Glutamatergic neuron (in vitro differentiated cells): ENCODE measurements around the gene SPTBN1. TPM values are rescaled to one million over a fixed set of nuclear protein-coding genes. Genes with fewer than 3 reads are reported as not detected.
"Not testable (repeated sequence)": the region's sequence is repeated elsewhere in the genome, so short reads cannot be mapped to it uniquely, and the experiment has no call there.

Experiments used
- DNase-seq: peaks from one replicate; pipeline ENCODE4 v3.0.0; 2022
- H3K27ac Mint-ChIP-seq: one replicate; pipeline ENCODE4 v1.8.0; 2020; ENCODE audit warnings: mild to moderate bottlenecking, mixed read lengths, inconsistent platforms; ENCODE audit not compliant: unreplicated experiment
- H3K27me3 Mint-ChIP-seq: one replicate; pipeline ENCODE4 v1.8.0; 2020; ENCODE audit warnings: mild to moderate bottlenecking, moderate library complexity, mixed read lengths, inconsistent platforms; ENCODE audit not compliant: unreplicated experiment
- H3K36me3 Mint-ChIP-seq: one replicate; pipeline ENCODE4 v1.8.0; 2020; ENCODE audit warnings: mild to moderate bottlenecking, mixed read lengths, inconsistent platforms; ENCODE audit not compliant: unreplicated experiment
- H3K4me1 Mint-ChIP-seq: one replicate; pipeline ENCODE4 v1.8.0; 2020; ENCODE audit warnings: mild to moderate bottlenecking, low read depth, mixed read lengths, inconsistent platforms; ENCODE audit not compliant: unreplicated experiment
- H3K4me3 Mint-ChIP-seq: one replicate; pipeline ENCODE4 v1.8.0; 2020; ENCODE audit warnings: mild to moderate bottlenecking, mixed read lengths, inconsistent platforms; ENCODE audit not compliant: unreplicated experiment
- H3K9me3 Mint-ChIP-seq: one replicate; pipeline ENCODE4 v1.8.0; 2020; ENCODE audit warnings: mild to moderate bottlenecking, moderate library complexity, mixed read lengths, inconsistent platforms; ENCODE audit not compliant: unreplicated experiment
- total RNA-seq: library from RNA; stranded (reverse); fragmentation: NEBNext Ultra II Directional; extraction: Animal tissue kit (Norgen Biotek cat#: 25700); gene quantifications from one replicate; pipeline ENCODE4 v1.2.1, GENCODE V29; 2021; ENCODE audit not compliant: unreplicated experiment
- TF ChIP-seq, protein P1 (sequence below): fragments of 200-600 bp; sonication (generic); IDR thresholded peaks from one replicate; pipeline ENCODE4 v1.5.0; 2021; ENCODE audit not compliant: partially characterized antibody, unreplicated experiment

The SPTBN1 gene
- total RNA-seq, 1 donor from 2014 or later, result 385 TPM

DNA sequence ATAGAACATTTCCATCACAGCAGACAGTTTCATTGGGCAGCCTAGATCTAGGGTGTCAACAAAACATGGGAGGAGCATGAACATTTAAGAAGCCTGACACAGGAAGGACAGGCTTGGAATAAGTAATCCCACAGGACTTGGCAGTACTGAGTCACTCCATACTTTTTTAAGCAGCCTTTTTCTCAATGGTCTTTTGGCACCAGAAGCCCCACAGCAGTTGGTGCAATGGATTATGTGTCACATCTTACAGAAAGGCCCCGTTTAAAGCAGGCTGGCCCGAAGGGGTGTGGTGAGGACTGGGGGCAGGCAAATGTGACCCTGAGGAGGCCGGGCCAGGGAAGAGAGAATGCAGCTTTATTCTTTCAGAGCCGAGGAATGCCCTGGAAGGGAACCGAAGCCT is 26.6 kb downstream of the SPTBN1 start:
- Mint-ChIP-seq H3K4me3 (no peak overlapping the region), H3K9me3 (peaks cover 6% of the 10 kb centered on the region), H3K27me3 (peaks cover 9% of the 10 kb centered on the region), H3K4me1 (peaks cover 32% of the 10 kb centered on the region), H3K36me3 (peaks cover 9% of the 10 kb centered on the region), H3K27ac (peak overlapping the region; percentile 49)
- TF ChIP-seq, protein P1, sequence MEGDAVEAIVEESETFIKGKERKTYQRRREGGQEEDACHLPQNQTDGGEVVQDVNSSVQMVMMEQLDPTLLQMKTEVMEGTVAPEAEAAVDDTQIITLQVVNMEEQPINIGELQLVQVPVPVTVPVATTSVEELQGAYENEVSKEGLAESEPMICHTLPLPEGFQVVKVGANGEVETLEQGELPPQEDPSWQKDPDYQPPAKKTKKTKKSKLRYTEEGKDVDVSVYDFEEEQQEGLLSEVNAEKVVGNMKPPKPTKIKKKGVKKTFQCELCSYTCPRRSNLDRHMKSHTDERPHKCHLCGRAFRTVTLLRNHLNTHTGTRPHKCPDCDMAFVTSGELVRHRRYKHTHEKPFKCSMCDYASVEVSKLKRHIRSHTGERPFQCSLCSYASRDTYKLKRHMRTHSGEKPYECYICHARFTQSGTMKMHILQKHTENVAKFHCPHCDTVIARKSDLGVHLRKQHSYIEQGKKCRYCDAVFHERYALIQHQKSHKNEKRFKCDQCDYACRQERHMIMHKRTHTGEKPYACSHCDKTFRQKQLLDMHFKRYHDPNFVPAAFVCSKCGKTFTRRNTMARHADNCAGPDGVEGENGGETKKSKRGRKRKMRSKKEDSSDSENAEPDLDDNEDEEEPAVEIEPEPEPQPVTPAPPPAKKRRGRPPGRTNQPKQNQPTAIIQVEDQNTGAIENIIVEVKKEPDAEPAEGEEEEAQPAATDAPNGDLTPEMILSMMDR, result no peak
- no peak for DNase-seq

DNA sequence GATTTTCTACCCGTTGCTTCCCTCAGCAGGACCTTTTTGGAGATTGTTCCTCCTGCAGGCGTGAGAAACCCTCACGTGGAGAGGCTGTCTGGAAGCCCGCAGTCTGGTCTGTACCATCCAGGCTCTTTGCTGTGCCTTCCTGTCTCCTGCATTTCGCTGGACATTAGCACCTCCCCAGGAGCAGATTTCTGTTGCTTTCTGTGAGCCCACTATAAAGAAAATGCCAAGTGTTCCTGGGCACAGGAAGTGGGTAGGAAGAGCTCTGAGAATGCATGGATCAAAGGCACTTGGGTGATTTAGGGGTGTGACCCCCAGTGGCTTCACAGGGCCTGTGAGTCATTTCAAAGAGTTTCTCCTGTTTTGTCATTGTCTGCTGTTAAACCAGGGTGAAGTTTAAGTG is 27.3 kb downstream of the SPTBN1 start:
- TF ChIP-seq, protein P1, result no peak
- Mint-ChIP-seq H3K9me3 (peaks cover 8% of the 10 kb centered on the region), H3K4me1 (peaks cover 27% of the 10 kb centered on the region), H3K27ac (no peak overlapping the region), H3K27me3 (peaks cover 9% of the 10 kb centered on the region), H3K36me3 (peaks cover 9% of the 10 kb centered on the region), H3K4me3 (no peak overlapping the region)
- DNase-seq, result no peak

DNA sequence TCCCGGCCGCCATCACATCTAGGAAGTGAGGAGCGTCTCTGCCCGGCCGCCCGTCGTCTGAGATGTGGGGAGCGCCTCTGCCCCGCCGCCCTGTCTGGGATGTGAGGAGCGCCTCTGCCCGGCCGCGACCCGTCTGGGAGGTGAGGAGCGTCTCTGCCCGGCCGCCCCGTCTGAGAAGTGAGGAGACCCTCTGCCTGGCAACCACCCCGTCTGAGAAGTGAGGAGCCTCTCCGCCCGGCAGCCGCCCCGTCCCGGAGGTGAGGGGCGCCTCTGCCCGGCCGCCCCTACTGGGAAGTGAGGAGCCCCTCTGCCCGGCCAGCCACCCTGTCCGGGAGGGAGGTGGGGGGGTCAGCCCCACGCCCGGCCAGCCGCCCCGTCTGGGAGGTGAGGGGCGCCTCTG is 29.6 kb downstream of the SPTBN1 start:
- not testable (repeated sequence) for H3K4me3 Mint-ChIP-seq, DNase-seq, H3K36me3 Mint-ChIP-seq, H3K27ac Mint-ChIP-seq, H3K27me3 Mint-ChIP-seq
- Mint-ChIP-seq H3K4me1 (peaks cover 32% of the 10 kb centered on the region), H3K9me3 (peaks cover 11% of the 10 kb centered on the region)

DNA sequence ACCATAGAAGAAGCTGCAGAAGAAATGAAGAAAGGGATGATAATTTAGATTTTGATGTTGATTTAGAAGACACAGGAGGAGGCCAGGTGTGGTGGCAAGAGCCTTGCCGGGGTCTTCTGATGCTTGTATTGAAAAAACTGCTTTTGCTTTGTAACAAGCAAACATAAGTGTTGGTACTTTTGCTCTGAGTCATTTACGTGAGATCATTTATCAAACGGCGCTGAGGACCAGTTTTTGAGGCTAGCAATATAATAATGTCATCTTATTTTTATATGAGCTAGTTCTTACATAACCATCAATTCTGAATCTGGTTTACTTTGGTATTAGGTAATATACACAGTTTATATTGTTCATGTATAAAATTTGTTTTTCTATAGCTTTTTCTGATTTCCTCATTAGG is 30.6 kb downstream of the SPTBN1 start:
- DNase-seq, result no peak
- TF ChIP-seq, protein P1, result no peak

DNA sequence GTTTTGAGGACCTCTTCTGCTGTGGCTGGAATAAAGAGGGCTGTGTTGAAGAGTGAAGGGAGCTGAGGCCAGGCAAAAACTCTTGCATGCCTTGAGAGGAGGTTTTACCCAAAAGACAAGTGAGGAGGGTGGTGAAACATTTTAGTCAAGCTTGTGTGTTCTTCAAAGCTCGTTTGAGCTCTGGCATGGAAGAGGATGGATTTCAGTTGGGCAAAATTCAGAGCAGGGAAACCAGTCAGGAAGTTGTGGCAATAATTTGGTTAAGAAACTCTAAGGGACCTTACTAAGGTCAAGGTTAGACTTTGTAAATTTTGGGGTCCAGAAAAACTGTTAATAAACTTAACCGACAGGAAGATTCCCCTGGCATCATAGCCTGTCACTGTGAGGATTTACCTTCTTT is 34.7 kb downstream of the SPTBN1 start:
- TF ChIP-seq, protein P1, result no peak
- DNase-seq, result no peak
- peak overlapping the region; percentile 18 for H3K27ac Mint-ChIP-seq
- no peaks in the 10 kb centered on the region for H3K36me3 Mint-ChIP-seq
- peaks cover 1% of the 10 kb centered on the region for H3K27me3 Mint-ChIP-seq
- H3K9me3 Mint-ChIP-seq, result peaks cover 9% of the 10 kb centered on the region
- H3K4me3 Mint-ChIP-seq, result peak overlapping the region; percentile 6
- H3K4me1 Mint-ChIP-seq, result peaks cover 14% of the 10 kb centered on the region

More for the DNA sequence above, 30.6 kb downstream of the SPTBN1 start:
- H3K27ac Mint-ChIP-seq, result peak overlapping the region; percentile 83
- H3K27me3 Mint-ChIP-seq, result peaks cover 5% of the 10 kb centered on the region
- no peak overlapping the region for H3K4me3 Mint-ChIP-seq
- peaks cover 26% of the 10 kb centered on the region for H3K4me1 Mint-ChIP-seq
- H3K9me3 Mint-ChIP-seq, result peaks cover 13% of the 10 kb centered on the region
- peaks cover 9% of the 10 kb centered on the region for H3K36me3 Mint-ChIP-seq
